ENCODE measurements around the gene RHOT2.

DNA sequence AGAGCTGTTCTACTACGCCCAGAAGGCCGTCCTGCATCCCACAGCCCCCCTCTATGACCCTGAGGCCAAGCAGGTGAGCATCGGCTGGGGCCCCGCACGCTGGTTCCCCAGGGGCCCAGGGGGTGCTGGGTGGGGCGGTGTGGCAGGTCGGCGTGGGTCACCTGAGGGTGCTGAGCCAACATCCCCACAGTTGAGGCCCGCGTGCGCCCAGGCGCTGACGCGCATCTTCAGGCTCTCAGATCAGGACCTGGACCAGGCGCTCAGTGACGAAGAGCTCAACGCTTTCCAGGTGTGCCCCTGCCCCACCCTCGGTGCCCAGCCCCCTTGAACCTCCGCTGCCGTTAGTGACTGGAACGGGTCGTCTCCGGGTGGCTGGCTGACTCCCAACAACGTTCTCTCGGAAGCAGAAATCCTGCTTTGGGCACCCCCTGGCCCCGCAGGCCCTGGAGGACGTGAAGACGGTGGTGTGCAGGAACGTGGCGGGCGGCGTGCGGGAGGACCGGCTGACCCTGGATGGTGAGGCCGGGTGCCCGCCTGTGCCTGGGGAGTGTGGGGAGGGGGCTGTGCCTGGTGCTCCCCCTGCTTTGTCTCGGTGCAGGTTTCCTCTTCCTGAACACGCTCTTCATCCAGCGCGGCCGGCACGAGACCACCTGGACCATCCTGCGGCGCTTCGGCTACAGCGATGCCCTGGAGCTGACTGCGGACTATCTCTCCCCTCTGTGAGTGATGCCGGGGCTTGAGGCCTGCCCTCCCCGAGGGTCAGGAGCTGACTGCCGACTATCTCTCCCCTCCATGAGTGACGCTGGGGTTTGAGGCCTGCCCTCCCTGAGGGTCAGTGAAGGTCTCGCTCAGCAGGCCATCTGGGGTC, 2.8 kb downstream of the RHOT2 start:
- TF ChIP-seq, protein P1, sequence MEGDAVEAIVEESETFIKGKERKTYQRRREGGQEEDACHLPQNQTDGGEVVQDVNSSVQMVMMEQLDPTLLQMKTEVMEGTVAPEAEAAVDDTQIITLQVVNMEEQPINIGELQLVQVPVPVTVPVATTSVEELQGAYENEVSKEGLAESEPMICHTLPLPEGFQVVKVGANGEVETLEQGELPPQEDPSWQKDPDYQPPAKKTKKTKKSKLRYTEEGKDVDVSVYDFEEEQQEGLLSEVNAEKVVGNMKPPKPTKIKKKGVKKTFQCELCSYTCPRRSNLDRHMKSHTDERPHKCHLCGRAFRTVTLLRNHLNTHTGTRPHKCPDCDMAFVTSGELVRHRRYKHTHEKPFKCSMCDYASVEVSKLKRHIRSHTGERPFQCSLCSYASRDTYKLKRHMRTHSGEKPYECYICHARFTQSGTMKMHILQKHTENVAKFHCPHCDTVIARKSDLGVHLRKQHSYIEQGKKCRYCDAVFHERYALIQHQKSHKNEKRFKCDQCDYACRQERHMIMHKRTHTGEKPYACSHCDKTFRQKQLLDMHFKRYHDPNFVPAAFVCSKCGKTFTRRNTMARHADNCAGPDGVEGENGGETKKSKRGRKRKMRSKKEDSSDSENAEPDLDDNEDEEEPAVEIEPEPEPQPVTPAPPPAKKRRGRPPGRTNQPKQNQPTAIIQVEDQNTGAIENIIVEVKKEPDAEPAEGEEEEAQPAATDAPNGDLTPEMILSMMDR (IDR thresholded peaks at IDR 0.05) = no peak
- TF ChIP-seq POLR2A (IDR thresholded peaks at IDR 0.05) = no peak

All from lower leg skin (tissue), 3 donors.